ENCODE data around the gene SLC12A7.

SLC12A7 gene

DNA sequence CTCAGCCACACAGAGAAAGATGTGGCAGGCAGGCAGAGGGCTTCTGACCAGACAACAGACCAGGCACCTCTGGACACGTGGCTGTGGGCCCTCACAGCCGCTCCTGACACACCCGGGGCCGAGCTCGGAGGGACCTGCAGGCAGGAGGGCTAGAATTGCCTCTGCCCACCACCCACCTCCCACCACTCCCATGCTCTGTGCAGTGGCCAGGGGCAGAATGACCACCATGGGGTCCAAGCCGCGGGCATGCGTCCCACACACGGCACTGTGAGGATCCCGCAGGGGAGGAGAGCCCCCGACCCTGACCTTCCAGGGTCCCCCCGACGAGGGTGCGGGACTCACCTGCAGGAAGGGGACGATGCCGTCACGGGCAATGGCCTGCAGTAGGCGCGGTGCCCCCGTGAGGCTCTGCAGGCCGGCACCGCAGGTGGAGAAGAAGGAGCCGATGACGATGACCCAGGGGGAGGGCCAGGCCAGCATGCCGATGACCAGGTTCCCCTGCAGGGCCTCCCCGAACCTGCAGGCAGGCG, 34.3 kb downstream of the SLC12A7 start:
- DNase-seq (ENCODE audit: low read depth): no peak

DNA sequence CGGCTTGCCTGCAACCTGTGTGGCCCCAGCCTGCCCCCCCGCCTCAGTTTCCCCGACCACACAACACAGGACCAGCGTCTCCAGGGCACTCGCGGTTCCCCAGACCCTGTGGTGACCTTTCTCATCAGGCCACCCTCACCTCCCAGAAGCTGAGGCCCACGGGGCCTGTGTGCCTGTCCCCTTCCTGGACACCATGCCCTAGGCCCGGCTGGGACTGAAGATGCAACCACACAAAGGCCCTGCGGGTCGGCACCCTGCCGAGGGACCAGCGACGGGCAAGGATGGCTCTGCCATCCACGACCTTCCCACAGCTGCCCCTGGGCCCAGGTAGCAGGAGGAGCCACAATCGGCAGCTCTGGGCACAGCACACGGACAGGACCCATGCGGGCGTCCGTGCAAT, 34.8 kb downstream of the SLC12A7 start:
- DNase-seq (ENCODE audit: low read depth): no peak

DNA sequence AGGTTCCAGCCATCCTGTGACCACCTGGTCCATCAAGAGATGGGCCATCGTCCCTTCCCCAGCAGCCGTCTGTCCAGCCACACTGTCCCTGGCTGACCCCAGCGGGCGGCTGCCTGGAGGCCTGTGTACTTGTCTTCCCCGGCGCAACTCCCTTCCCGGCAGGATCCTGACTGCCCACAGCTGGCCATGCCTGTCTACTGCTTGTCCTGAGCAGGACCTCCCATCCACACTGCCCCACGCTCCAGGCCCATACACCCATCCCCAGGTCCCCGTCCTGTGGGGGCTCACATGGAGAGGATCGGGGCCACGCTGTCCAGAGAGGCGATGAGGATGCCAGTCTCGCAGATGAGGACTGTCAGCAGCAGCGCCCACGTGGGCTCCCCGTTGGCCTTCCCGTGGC, 35.5 kb downstream of the SLC12A7 start:
- DNase-seq (ENCODE audit: low read depth): no peak

DNA sequence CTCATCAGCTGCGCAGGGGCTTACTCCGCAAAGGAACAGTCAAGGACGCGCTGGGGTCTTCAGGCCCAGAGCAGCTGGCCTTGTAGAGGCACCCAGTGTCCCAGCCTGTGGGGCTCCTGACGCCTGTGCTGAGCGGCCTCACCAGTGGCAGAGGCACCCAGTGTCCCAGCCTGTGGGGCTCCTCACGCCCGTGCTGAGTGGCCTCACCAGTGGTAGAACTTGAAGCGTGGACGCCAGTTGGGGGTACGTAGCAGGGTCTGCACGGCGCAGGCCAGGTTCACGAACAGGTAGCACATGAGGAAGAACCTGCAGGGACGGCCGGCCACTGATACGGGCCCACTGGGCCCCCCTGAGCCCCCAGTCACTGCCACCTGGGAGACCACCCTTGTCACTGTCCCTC, 35.9 kb downstream of the SLC12A7 start:
- no peak for DNase-seq (ENCODE audit: low read depth)

DNA sequence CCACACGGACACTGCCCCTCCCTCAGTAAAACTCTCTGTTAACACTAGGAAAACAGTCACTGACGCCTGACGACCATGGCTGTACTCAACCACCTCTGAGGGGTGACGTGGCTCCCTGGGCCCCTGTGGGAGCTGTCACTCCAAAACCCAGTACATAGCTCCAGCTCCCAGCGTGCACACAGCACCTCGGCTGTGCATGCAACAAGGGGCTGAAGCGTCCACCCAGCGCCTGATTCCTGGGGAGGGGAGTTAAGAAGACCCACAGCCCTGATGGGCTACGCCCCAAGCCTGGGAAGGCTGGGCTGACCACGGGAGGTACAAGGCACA, 36.3 kb downstream of the SLC12A7 start:
- DNase-seq (ENCODE audit: low read depth): no peak

DNA sequence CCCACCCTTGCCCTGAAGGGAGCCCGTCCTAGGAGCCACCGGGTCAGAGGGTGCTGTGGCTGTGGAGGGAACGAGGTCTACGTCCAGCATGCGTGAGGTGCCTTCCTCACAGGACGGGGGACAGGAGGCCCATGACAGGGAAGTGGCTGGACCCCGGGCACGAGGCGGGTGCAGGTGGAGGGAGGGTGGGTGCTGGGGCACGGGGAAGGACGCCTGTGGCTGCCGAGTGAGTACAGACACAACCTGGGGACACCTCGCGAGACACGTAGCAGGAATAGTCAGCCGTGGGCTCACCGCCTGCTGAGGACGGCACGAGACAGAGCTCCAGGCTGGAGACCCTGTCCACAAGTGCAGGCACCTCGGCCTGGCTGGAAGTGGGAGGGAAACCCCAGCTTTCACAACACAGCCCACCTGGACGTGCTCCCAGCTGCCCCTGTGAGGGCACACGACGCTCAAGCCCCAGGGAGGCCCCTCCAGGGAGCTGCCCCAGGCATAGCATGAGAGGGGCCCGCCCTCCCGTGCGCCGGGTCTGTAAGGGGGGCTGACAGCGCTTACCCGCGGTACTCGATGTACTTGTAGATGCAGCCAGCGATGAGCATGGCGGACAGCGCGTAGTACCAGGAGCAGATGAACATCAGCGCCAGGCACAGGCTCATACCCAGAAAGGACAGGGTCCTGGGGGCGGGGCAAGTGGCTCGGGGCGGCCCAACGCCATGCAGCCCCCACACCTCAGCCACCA, 36.9 kb downstream of the SLC12A7 start:
- no peak for DNase-seq (ENCODE audit: low read depth)

DNA sequence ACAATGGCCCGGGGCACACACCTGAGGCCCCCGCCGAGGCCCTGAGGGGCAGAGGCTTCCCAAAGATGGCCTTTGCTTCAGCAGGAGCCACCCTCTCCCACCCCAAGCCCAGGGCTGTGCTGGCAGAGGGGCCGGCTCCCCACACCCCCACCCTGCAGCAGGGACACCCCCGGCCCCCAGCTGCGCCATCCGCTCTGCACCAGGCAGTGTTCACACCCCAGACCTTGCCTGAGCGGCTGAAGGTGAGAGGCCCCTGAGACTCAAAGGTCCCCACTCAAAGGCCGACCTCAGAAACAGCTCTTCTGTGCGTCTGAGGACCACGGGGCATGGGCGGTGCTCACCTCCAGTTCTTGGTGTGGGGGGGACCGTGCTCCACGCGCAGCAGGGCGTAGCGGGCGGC, 37.6 kb downstream of the SLC12A7 start:
- DNase-seq (ENCODE audit: low read depth): no peak

DNA sequence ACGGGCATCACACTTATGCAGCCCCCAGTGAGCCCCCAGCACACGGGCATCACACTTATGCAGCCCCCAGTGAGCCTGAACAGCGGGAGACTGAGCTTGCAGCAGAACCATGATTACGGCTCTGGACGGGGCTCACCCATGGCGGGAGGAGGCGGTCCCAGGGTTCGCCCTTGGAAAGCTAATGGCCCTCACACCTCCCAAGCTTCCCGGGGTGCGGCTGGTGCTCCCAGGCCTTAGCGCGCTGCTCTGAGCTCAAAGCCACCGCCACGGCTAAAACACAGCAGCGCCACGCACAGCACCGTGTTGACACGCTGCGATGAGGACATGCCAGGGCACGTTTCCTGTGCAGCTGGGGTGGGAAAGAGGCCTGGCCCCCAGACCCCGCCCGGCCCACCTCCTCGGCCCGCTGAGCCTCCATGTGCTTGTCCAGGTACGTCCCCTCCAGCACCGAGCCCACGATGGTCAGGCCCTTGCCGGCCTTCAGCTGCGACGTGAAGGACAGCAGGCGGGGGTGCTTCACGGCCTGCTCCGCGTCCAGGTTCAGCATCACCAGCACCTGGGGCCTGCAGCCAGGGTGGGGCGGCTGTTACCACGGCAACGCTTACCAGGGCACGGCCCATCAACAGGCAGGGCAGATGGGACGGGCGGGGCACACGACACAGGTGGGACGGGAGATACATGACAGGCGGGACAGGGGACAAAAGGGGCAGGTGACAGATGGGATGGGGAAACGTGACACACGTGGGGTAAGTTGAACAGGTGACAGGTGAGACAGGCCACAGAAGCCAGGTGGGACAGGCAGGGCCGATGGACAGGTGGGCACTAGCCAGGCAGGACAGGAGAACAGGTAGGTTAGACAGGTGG, 38.4 kb downstream of the SLC12A7 start:
- no peak for DNase-seq (ENCODE audit: low read depth)

DNA sequence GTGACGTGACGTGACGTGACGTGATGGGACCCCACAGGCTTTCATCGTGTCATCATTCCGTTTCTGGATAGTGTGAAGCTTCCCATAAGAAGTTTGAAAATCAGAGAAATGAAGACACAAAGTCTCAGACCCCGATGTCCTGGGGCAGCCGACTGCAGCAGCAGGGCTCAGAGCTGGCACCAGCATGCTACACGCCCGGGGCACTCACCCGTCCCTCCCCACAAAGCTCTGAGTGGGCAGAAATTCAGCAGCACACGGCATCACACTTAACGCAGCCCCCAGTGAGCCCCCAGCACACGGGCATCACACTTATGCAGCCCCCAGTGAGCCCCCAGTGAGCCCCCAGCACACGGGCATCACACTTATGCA, 42.2 kb downstream of the SLC12A7 start:
- DNase-seq (ENCODE audit: low read depth): no peak

DNA sequence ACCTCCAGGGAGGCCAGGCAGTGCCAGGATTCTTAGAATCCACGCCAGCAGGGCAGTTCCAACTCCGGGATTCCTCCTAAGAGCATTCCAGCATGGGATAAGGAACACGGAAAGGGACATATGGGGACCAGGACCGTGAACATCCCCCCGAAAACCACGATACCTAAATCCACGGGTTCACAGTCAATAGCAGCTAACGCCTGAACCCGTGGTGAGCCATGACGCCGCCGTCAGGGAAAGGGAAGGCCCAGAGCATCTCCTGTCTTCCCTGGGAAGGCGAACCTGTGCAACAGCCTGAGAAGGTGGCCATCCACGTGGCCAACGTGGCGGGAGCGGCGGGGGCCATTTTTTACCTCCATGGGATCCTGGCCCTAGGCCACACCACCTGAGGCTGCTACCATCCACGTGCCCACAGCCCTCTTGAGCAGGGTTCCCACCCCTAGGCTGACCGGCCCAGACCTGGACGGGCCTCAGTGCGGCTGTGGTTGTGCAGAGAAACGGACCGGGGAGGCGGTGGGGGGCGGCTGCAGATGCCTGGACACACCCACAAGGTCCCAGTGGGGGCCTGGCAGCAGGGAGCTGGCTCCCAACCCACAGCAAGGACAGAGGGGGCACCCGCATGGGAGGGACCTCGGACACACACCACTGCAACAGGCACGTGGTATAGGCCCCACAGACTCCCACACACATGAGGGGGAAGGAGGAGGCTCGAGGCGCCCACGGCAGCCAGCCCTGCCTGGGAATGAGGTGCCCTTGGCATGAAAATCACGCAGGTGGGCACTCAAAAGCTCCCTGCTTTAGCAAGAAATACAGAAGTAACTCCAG, 42.8 kb downstream of the SLC12A7 start:
- DNase-seq (ENCODE audit: low read depth): no peak

DNA sequence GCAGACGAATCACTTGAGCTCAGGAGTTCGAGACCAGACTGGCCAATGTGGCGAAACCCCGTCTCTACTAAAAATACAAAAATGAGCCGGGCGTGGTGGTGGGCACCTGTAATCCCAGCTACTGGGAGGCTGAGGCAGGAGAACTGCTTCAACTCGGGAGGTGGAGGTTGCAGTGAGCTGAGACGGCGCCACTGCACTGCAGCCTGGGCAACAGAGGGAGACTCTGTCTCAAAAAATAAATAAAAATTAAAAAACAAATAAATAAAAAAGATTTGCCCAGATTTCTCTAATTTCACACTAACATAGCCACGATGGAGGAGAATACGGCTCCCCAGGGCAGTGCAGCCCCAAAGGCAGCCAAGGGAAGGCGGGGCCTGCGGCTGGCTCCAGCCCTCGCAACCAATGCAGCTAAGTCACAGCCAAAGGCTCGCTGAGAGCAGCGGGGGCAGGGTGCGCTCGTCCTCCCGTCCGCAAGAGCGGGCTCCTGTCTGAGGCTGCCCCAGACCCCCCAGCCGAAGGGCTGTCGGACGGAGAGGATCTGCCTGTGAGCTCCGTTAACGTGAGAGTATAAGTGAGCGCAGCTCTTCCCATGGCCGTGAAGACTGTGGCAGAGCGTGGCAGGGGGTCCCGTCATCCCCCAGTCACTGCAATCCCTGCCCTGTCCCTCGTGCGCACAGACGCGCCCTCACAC, 43.5 kb downstream of the SLC12A7 start:
- DNase-seq (ENCODE audit: low read depth): no peak

DNA sequence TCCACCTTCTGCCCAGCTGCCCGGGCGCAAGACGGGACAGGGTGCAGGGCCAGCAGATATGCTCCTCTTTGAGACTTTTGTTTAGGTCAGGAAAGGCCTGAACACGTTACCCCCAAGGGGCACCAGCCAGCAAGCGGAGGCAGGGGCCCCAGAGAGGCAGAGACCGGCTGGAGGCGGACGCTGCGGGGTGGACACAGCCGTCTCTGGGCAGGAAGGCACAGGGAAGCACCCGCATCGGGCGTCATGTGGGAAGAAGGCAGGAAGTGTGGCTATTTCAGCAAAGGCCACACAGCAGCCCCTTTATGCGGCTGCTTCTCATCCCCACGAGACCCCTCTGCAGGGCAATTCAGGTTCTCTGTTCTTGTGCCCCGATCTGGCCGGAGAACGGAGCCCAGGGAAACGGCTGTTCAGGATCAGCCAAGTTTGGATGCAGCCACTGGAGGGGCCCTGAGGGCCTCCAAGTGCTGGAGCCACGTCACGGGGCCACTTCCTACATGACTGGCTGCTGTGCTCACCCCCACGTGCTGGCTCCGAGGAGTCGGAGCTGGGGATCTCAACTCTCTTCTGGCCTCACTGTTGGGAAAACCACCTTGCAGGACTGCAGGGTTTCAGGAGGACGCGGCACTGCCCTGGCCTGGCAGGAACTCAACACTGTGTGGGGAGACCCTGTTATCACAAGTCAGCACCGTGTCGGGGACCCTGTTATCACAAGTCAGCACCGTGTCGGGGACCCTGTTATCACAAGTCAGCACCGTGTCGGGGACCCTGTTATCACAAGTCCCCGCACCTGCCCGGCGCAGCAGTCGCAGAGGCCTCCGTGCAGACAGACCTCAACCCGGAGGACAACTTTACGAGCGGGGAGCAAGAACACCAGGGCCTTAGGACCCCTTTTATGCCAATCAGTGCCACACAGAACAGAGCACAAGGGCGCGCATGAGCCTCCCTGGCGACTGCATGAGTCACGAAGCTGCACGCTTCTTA, 44.4 kb downstream of the SLC12A7 start:
- no peak for DNase-seq (ENCODE audit: low read depth)

DNA sequence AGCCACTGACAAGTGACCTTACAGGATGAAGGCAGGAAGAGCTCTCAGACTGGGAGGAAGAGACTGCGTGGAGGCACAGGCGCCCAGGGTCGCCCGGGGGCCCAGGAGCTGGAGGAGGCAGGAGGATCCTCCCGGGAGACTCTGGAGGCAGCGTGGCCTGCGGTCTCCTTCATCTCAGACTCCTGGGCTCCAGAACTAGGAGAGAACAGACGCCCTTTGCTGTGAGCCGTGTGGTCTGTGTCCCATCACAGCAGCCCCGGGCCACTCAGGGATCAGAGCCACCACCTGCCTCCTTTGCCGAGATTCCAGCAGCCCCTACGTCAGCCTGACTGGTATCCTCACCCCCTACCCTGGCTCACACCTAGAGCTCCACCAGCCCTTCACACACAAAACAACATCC, 45.2 kb downstream of the SLC12A7 start:
- DNase-seq (ENCODE audit: low read depth): no peak

DNA sequence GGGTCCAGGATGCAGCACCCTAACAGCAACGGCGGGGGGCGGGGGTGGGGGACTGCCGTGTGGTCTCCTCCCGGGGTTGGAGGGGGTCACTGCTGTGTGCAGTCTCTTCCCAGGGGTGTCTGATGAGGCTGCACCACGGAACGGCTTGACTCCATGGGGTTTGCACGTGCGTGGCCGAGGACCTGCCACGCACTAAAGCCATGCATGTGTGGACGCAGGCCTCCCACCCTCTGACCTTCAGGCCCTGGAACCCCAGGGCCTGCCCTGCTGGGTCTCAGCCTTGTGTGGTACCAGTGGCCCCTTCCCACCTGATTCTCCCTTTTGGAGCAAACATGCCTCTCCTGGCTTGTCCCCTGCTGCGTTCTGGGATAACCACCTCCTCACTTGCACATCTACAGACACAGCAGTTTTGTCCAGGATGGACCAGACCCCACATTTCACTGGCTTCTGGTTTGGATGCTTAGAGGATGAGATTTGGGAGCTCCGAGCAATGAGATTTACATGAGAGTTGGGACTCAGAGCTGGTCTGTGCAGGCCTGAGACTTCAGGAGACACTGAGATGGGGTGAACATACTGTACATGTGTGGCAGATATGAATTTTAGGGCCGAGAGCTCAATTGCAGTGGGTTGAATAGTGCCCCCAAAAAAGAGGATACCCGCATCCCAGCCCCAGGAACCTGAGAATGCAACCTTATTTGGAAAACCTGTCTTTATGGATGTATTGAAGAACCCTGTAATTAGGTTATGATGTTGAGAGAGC, 45.8 kb downstream of the SLC12A7 start:
- DNase-seq (ENCODE audit: low read depth): no peak

DNA sequence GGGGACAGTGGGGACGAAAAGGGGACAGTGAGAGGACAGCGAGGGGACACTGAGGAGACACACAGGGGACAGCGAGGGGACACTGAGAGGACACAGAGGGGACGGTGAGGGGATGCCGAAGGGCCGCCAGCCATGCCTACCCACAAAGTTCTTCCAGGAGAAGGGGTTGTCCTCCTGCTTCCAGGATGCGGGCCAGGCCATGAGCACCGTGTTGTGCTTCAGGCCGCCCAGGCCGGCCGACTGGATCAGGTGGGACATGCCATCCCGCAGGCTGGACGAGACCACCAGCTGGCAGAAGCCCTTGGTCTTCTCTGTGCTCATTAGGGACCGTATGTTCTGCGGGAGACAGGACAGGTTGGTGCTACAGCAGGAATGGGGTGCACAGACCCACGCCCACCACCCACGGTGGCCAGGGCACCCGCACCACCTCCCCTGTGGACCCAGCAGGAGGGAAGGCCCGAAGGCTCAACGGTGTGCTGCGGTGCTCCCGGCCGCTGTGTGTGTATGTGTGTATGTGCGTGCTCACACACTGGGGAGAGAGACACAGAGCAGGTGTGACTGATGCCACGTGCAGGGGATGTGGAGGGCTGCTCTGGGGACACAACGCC, 46.6 kb downstream of the SLC12A7 start:
- DNase-seq (ENCODE audit: low read depth): no peak

DNA sequence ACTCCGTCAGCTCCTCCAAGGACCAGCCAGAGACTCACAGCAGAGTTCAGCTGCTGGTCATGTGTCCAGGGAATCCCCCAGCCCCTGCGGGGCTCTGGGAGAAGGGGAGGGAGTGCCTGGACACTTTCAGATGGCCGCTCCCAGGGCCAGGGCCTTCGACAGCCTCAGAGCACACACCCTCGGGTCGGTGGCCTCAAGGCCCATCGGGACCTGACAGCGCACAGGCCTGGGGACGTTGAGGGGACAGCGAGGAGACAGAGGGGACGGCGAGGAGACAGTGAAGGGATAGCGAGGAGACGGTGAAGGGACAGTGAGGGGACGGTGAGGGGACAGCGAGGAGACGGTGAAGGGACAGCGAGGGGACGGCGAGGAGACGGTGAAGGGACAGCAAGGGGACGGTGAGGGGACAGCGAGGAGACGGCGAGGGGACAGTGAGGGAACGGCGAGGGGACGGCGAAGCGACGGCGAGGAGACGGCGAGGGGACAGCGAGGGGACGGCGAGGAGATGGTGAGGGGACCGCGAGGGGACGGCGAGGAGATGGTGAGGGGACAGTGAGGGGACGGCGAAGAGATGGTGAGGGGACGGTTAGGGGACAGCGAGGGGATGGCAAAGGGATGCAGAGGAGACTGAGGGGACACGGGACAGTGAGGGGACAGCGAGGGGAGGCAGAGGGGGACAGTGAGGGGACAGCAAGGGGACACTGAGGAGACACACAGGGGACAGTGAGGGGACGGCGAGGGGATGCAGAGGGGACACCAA, 47.3 kb downstream of the SLC12A7 start:
- DNase-seq (ENCODE audit: low read depth): no peak

DNA sequence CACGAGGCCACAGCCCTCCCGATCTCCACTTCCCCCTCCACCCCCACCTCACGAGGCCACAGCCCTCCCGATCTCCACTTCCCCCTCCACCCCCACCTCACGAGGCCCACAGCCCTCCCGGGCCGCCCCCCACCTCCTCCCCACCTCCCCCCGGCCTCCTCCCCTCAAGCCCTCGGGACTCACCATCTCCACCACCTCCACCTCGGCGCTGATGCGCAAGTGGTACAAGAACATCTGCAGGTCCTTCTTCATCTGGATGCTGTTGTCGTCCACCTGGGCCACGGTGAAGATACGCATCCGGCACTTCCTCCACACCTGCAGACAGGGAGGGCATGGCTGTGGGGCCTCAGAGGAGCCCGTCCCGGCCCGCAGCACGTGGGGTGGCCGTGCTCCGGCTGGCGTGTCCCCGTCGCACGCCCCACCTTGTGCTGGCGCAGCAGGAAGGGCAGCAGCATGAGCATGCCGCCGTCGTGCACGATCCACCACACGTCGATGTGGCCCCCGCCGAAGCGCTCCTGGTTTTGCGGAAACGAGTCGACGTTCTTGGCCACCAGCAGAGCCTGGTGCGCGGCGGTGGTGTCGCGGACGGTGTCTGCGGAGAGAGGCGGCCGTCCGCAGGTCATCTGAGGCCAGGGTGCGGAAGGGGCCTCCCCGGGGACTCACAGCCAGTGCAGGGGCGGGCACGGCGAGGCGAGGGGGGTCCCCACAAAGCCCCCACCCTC, 48.0 kb downstream of the SLC12A7 start:
- DNase-seq (ENCODE audit: low read depth): no peak

Measured in stimulated activated CD8-positive, alpha-beta memory T cell treated with anti-CD3 and anti-CD28 coated beads, Interleukin-12 subunit alpha, Interleukin-12 subunit beta, amount 100 ng/mL, for 4 hours (primary cell).